OCI-LY3 (cell line): ENCODE measurements around the gene ERO1A.
"Not testable (repeated sequence)": the region's sequence is repeated elsewhere in the genome, so short reads cannot be mapped to it uniquely, and the experiment has no call there.

Source experiments
- H2AFZ ChIP-seq: fragments of 200-600, 300-600 bp; shearing (Covaris generic); 2 replicates; pipeline ENCODE4 v1.6.0; 2014; ENCODE audit warnings: antibody characterized with exemption, low read depth, low read length
- H3K27ac ChIP-seq: fragments of 200-600, 300-600 bp; sonication (generic); 2 replicates; pipeline ENCODE4 v1.5.1; 2014; ENCODE audit warnings: mild to moderate bottlenecking, low read length, moderate library complexity, mixed read lengths
- H3K27me3 ChIP-seq: fragments of 200-600, 300-600 bp; sonication (generic); 2 replicates; pipeline ENCODE4 v1.6.1; 2014; ENCODE audit warnings: low read depth, low read length, mixed read lengths
- H3K36me3 ChIP-seq: fragments of 200-600, 300-600 bp; sonication (generic); replicated peaks from 2 replicates; pipeline ENCODE3; 2014; ENCODE audit warnings: low read depth, low read length, mixed read lengths
- H3K4me1 ChIP-seq: fragments of 300-600, 200-600 bp; sonication (generic); 2 replicates; pipeline ENCODE4 v1.6.1; 2014; ENCODE audit warnings: low read length, mixed read lengths
- H3K4me2 ChIP-seq: fragments of 200-600, 300-600 bp; sonication (generic); 2 replicates; pipeline ENCODE4 v1.6.1; 2014; ENCODE audit warnings: low read length, mixed read lengths
- H3K4me3 ChIP-seq: fragments of 300-600, 200-600 bp; sonication (generic); 2 replicates; pipeline ENCODE4 v1.5.1; 2014; ENCODE audit warnings: antibody characterized with exemption, mild to moderate bottlenecking, low read length, moderate library complexity
- H3K79me2 ChIP-seq: fragments of 300-600, 200-600 bp; shearing (Covaris generic); 2 replicates; pipeline ENCODE4 v1.6.1; 2014; ENCODE audit warnings: mild to moderate bottlenecking, low read length, mixed read lengths
- H3K9ac ChIP-seq: fragments of 300-600, 200-600 bp; shearing (Covaris generic); 2 replicates; pipeline ENCODE4 v1.6.0; 2014; ENCODE audit warnings: mild to moderate bottlenecking, low read length, moderate library complexity
- H3K9me3 ChIP-seq: fragments of 200-600, 300-600 bp; shearing (Covaris generic); 2 replicates; pipeline ENCODE4 v1.6.1; 2014; ENCODE audit warnings: low read length, mixed read lengths; ENCODE audit not compliant: insufficient read depth
- H4K20me1 ChIP-seq: fragments of 200-600, 300-600 bp; sonication (generic); 2 replicates; pipeline ENCODE4 v1.6.1; 2016; ENCODE audit warnings: low read length, mixed read lengths; ENCODE audit not compliant: insufficient read depth
- EZH2phosphoT487 ChIP-seq: fragments of 200-600 bp; shearing (Covaris generic); IDR thresholded peaks from 2 replicates; pipeline ENCODE4 v1.6.1; 2018; ENCODE audit warnings: antibody characterized with exemption, mixed run types, low read depth
- TF ChIP-seq, protein P1 (sequence below): fragments of 200-600, 300-600 bp; sonication (generic); IDR thresholded peaks from 2 replicates; pipeline ENCODE4 v1.5.1; 2014; ENCODE audit warnings: antibody characterized with exemption, low read length, low read depth

The ERO1A gene

DNA sequence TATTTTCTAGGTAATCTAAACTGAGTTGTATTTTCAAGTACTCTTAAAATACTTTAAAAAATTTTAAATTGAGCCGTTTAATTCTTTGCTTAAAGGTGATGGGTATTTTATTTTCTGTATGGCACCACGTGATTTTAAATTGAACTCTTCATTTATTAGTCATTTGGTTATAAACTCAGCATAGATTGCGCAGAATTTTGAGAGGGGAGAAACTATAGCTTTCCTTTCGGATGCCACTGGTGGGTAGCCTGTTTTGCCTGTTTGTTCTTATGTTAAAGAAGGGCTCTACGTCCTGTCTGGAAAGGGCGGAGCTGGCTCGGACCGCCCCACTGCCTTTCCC lies 34.2 kb upstream of the ERO1A start:
- H3K36me3 ChIP-seq: peaks cover 34% of the 10 kb centered on the region
- H3K9me3 ChIP-seq: no peaks in the 10 kb centered on the region
- no peaks in the 10 kb centered on the region for H4K20me1 ChIP-seq
- H2AFZ ChIP-seq: no peak overlapping the region
- peak overlapping the region; percentile 8; the same call in 1 of the 2 replicates for H3K27ac ChIP-seq
- no peak for TF ChIP-seq EZH2phosphoT487
- TF ChIP-seq, protein P1, sequence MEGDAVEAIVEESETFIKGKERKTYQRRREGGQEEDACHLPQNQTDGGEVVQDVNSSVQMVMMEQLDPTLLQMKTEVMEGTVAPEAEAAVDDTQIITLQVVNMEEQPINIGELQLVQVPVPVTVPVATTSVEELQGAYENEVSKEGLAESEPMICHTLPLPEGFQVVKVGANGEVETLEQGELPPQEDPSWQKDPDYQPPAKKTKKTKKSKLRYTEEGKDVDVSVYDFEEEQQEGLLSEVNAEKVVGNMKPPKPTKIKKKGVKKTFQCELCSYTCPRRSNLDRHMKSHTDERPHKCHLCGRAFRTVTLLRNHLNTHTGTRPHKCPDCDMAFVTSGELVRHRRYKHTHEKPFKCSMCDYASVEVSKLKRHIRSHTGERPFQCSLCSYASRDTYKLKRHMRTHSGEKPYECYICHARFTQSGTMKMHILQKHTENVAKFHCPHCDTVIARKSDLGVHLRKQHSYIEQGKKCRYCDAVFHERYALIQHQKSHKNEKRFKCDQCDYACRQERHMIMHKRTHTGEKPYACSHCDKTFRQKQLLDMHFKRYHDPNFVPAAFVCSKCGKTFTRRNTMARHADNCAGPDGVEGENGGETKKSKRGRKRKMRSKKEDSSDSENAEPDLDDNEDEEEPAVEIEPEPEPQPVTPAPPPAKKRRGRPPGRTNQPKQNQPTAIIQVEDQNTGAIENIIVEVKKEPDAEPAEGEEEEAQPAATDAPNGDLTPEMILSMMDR: no peak
- H3K4me3 ChIP-seq: peak overlapping the region; percentile 74
- peak overlapping the region; percentile 31 for H3K9ac ChIP-seq
- peaks cover 20% of the 10 kb centered on the region for H3K79me2 ChIP-seq
- peak overlapping the region; percentile 88 for H3K4me2 ChIP-seq
- H3K4me1 ChIP-seq: peaks cover 2% of the 10 kb centered on the region
- no peaks in the 10 kb centered on the region for H3K27me3 ChIP-seq

DNA sequence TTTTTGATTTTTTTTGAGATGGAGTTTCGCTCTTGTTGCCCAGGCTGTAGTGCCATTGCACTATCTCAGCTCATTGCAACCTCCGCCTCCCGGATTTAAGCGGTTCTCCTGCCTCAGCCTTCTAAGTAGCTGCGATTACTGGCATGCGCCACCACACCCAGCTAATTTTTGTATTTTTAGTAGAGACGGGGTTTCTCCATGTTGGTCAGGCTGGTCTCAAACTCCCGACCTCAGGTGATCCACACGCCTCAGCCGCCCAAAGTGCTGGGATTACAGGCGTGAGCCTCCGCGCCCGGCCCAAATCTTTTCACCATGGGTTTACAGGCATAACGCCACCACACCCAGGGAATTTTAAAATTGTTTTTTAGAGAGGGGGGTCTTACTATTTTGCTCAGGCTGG lies 33.7 kb upstream of the ERO1A start:
- peaks cover 23% of the 10 kb centered on the region for H3K79me2 ChIP-seq
- H2AFZ ChIP-seq, H3K4me3 ChIP-seq, H3K27me3 ChIP-seq, H3K4me2 ChIP-seq, H3K27ac ChIP-seq, H3K9ac ChIP-seq, H4K20me1 ChIP-seq, H3K9me3 ChIP-seq, H3K4me1 ChIP-seq: not testable (repeated sequence)
- H3K36me3 ChIP-seq: peaks cover 33% of the 10 kb centered on the region

DNA sequence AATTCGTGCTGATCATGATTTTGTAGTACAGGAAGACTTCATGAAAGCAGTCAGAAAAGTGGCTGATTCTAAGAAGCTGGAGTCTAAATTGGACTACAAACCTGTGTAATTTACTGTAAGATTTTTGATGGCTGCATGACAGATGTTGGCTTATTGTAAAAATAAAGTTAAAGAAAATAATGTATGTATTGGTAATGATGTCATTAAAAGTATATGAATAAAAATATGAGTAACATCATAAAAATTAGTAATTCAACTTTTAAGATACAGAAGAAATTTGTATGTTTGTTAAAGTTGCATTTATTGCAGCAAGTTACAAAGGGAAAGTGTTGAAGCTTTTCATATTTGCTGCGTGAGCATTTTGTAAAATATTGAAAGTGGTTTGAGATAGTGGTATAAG lies 32.2 kb upstream of the ERO1A start:
- H3K4me2 ChIP-seq, H3K4me3 ChIP-seq, H3K9me3 ChIP-seq, H4K20me1 ChIP-seq, H3K4me1 ChIP-seq, H3K9ac ChIP-seq, H2AFZ ChIP-seq, H3K27ac ChIP-seq, H3K27me3 ChIP-seq: not testable (repeated sequence)
- Histone ChIP-seq H3K79me2 (peaks cover 25% of the 10 kb centered on the region), H3K36me3 (peaks cover 42% of the 10 kb centered on the region)

DNA sequence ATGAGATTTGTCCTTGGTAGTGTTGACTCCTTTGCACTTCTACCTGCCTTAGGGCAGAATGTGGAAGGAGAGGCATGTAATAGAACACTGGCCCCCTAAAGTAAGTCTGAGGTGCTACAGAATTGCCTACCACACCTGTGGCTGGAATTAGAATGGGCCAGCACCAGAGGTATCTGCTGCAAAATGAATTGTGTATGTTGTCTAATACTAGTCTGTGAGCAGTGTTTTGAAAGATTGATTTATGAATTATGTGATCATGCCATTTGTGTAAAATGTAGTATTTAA lies 28.9 kb upstream of the ERO1A start:
- no peak overlapping the region for H3K27ac ChIP-seq
- H2AFZ ChIP-seq: no peak overlapping the region
- no peak overlapping the region for H3K9ac ChIP-seq
- H3K4me2 ChIP-seq: no peak overlapping the region
- H3K4me3 ChIP-seq: no peak overlapping the region
- peaks cover 4% of the 10 kb centered on the region; the same call in 1 of the 2 replicates for H4K20me1 ChIP-seq
- H3K36me3 ChIP-seq: peaks cover 61% of the 10 kb centered on the region
- H3K9me3 ChIP-seq: no peaks in the 10 kb centered on the region
- H3K79me2 ChIP-seq: peaks cover 9% of the 10 kb centered on the region; the same call in 1 of the 2 replicates
- H3K4me1 ChIP-seq: peaks cover 7% of the 10 kb centered on the region
- TF ChIP-seq, protein P1: no peak
- no peak for TF ChIP-seq EZH2phosphoT487
- H3K27me3 ChIP-seq: no peaks in the 10 kb centered on the region

DNA sequence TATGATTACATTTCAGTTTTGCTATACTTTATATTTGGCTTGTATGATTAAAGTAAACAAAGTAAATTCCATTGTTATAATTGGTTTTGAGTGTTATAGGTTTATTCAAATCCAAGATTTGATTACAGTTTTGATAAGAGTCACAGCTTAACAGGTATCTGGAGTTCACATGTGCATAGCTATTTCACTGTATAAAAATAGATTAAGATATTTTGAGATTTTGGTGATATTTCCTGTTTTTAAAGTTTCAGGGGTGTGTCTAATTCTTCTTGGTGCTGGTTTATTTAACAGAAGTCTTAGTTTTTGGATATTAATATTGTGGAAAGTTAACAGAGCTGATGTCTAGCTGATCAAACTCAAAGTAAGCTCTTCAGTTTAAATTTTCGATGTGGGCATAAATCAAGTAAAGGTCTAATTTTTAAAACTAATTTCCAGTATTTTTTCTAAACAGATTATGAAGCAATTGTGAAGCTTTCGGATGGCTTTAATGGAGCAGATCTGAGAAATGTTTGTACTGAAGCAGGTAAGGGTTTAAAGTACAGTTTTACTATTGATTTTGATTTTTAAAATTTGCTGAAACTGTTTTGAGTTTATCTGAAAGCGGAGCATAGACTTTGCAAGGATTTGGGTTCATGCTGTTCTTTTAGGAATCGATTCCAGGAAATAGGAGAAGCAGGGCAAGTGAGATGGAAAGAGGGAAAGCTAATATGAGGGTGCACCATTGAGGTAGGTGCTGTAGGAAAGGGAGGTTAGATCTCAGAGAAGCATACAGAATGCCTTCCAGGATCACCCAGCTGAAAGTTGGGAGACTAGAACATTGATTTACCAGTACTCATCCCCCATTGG lies 28.4 kb upstream of the ERO1A start:
- Histone ChIP-seq H3K27ac (no peak overlapping the region), H3K4me3 (no peak overlapping the region), H3K9me3 (no peaks in the 10 kb centered on the region), H4K20me1 (peaks cover 4% of the 10 kb centered on the region; the same call in 1 of the 2 replicates), H3K4me2 (no peak overlapping the region), H3K36me3 (peaks cover 66% of the 10 kb centered on the region), H3K9ac (no peak overlapping the region), H3K79me2 (peaks cover 9% of the 10 kb centered on the region; the same call in 1 of the 2 replicates), H3K27me3 (no peaks in the 10 kb centered on the region), H3K4me1 (peaks cover 7% of the 10 kb centered on the region), H2AFZ (no peak overlapping the region)
- TF ChIP-seq, protein P1: no peak
- TF ChIP-seq EZH2phosphoT487: no peak
